NCI-H446 treated with DMSO at 0.1 percent for 48 hours (cell line): ENCODE results near the gene PCDH15.

Experiments
- DNase-seq: peaks from one replicate; lab custom pipeline; 2025; lab: John Stamatoyannopoulos, UW

Gene PCDH15

GRCh38 chr10:54130394-54130793 lies 670.6 kb downstream of the PCDH15 start:
- no peak for DNase-seq

GRCh38 chr10:54125098-54125747 lies 675.8 kb downstream of the PCDH15 start:
- no peak for DNase-seq

- no peak for DNase-seq
Measured at GRCh38 chr10:54124209-54124885, 676.7 kb downstream of the PCDH15 start.

GRCh38 chr10:54120806-54121205 lies 680.2 kb downstream of the PCDH15 start:
- no peak for DNase-seq

GRCh38 chr10:54108961-54109360 lies 692.1 kb downstream of the PCDH15 start:
- no peak for DNase-seq

- DNase-seq = no peak
Measured at GRCh38 chr10:54096892-54097291, 704.1 kb downstream of the PCDH15 start.

GRCh38 chr10:54094321-54094720 lies 706.7 kb downstream of the PCDH15 start:
- no peak for DNase-seq

- no peak for DNase-seq
Measured at GRCh38 chr10:54091237-54091636, 709.8 kb downstream of the PCDH15 start.

GRCh38 chr10:54081950-54082349 lies 719.1 kb downstream of the PCDH15 start:
- no peak for DNase-seq

GRCh38 chr10:54067361-54067760 lies 733.7 kb downstream of the PCDH15 start:
- DNase-seq = no peak

- no peak for DNase-seq
Measured at GRCh38 chr10:54066646-54067045, 734.4 kb downstream of the PCDH15 start.

- no peak for DNase-seq
Measured at GRCh38 chr10:54065106-54065505, 735.9 kb downstream of the PCDH15 start.

GRCh38 chr10:54064215-54064614 lies 736.8 kb downstream of the PCDH15 start:
- no peak for DNase-seq

GRCh38 chr10:54063514-54063913 lies 737.5 kb downstream of the PCDH15 start:
- no peak for DNase-seq

- DNase-seq = no peak
Measured at GRCh38 chr10:54060572-54060971, 740.5 kb downstream of the PCDH15 start.

GRCh38 chr10:54057357-54057756 lies 743.7 kb downstream of the PCDH15 start:
- no peak for DNase-seq

GRCh38 chr10:54026340-54026739 lies 774.7 kb downstream of the PCDH15 start:
- no peak for DNase-seq

- DNase-seq = no peak
Measured at GRCh38 chr10:54011117-54011516, 789.9 kb downstream of the PCDH15 start.

- DNase-seq = no peak
Measured at GRCh38 chr10:54010337-54010933, 790.6 kb downstream of the PCDH15 start.

- DNase-seq = no peak
Measured at GRCh38 chr10:54009672-54010071, 791.4 kb downstream of the PCDH15 start.

GRCh38 chr10:54002077-54002476 lies 799.0 kb downstream of the PCDH15 start:
- DNase-seq = no peak

- DNase-seq = no peak
Measured at GRCh38 chr10:53997953-53998352, 803.1 kb downstream of the PCDH15 start.

GRCh38 chr10:53990799-53991238 lies 810.2 kb downstream of the PCDH15 start:
- DNase-seq = no peak
